HG02642 (cell line): ENCODE measurements around the gene LAMA3.
A peak's percentile ranks its signal among the peaks of the same experiment; 100 is the strongest.

Experiments used
- ATAC-seq: cut with Tn5 transposase; IDR thresholded peaks from one replicate; pipeline ENCODE4 v1.9.1; 2021; ENCODE audit warnings: mild to moderate bottlenecking; ENCODE audit not compliant: unreplicated experiment, poor library complexity

The LAMA3 gene

GRCh38 chr18:23689031-23689615 lies at the start of gene LAMA3:
Gene LAMA3 (plus strand): TSS chr18:23689453. CDS start chr18:23689684, 231 bp downstream.
- peak; percentile 63 for ATAC-seq

GRCh38 chr18:23640052-23640451 lies 49.2 kb upstream of the LAMA3 start:
- no peak for ATAC-seq

GRCh38 chr18:23641143-23641720 lies 48.0 kb upstream of the LAMA3 start:
- no peak for ATAC-seq

GRCh38 chr18:23641937-23642666 lies 47.2 kb upstream of the LAMA3 start:
- ATAC-seq: no peak

GRCh38 chr18:23643815-23644490 lies 45.3 kb upstream of the LAMA3 start:
- no peak for ATAC-seq

GRCh38 chr18:23645568-23646175 lies 43.6 kb upstream of the LAMA3 start:
- ATAC-seq: no peak

- no peak for ATAC-seq
Observed at GRCh38 chr18:23646282-23646681, 43.0 kb upstream of the LAMA3 start.

- no peak for ATAC-seq
Observed at GRCh38 chr18:23648456-23648855, 40.8 kb upstream of the LAMA3 start.

GRCh38 chr18:23648940-23649607 lies 40.2 kb upstream of the LAMA3 start:
- ATAC-seq: no peak

GRCh38 chr18:23650968-23651927 lies 38.0 kb upstream of the LAMA3 start:
- ATAC-seq: no peak

GRCh38 chr18:23652232-23652631 lies 37.0 kb upstream of the LAMA3 start:
- no peak for ATAC-seq

GRCh38 chr18:23658285-23658684 lies 31.0 kb upstream of the LAMA3 start:
- no peak for ATAC-seq

- no peak for ATAC-seq
Observed at GRCh38 chr18:23661735-23662308, 27.4 kb upstream of the LAMA3 start.

- ATAC-seq: peak; percentile 43
Observed at GRCh38 chr18:23662309-23663263, 26.7 kb upstream of the LAMA3 start, which contains the start of gene ANKRD29. Gene ANKRD29 (minus strand): TSS chr18:23662911. CDS start chr18:23662730, 181 bp downstream.

GRCh38 chr18:23664674-23665073 lies 24.6 kb upstream of the LAMA3 start:
- ATAC-seq: no peak

GRCh38 chr18:23667114-23667513 lies 22.1 kb upstream of the LAMA3 start:
- ATAC-seq: no peak

GRCh38 chr18:23668731-23669130 lies 20.5 kb upstream of the LAMA3 start:
- no peak for ATAC-seq
